Thyroid gland (tissue), 4 donors: ENCODE data around the gene CNTN1. TPM values are rescaled to one million over a fixed set of nuclear protein-coding genes. Genes with fewer than 3 reads are reported as not detected.

ENCODE experiments used
- DNase-seq, 2 donors: peaks; one replicate each; pipeline ENCODE4 v3.0.0-alpha.2; 2019
- H3K27ac ChIP-seq, 3 donors: fragments of 200-600 bp; sonication (generic); 1 replicate in 2 of 3; 2 replicates in 1 of 3; pipeline ENCODE4 v1.5.1; 2016 to 2019; ENCODE audit warnings: mild to moderate bottlenecking in 1 of 3, moderate library complexity in 1 of 3
- H3K27me3 ChIP-seq: fragments of 200-600 bp; sonication (generic); one replicate; pipeline ENCODE4 v1.5.1; 2019
- H3K36me3 ChIP-seq, 2 donors: fragments of 200-600 bp; sonication (generic); one replicate each; pipeline ENCODE4 v1.5.1; 2016 to 2019
- H3K4me1 ChIP-seq, 2 donors: fragments of 200-600 bp; sonication (generic); one replicate each; pipeline ENCODE4 v1.5.1; 2017 to 2019
- H3K4me3 ChIP-seq, 3 donors: fragments of 200-600 bp; sonication (generic); replicated peaks in 1 of 3; 1 replicate in 2 of 3; 2 replicates in 1 of 3; pipeline ENCODE4 v1.5.1; 2016; ENCODE audit warnings: mild to moderate bottlenecking in 1 of 3
- H3K9me3 ChIP-seq: fragments of 200-600 bp; sonication (generic); one replicate; pipeline ENCODE4 v1.5.1; 2017
- CTCF ChIP-seq, 6 experiments: fragments of 200-600 bp in 3 of 6; fragments of 450-650 bp in 3 of 6; sonication (generic) in 3 of 6; IDR thresholded peaks; one replicate each; pipeline ENCODE4 v1.5.1; 2016 to 2019; ENCODE audit warnings: antibody characterized with exemption in 6 of 6, mild to moderate bottlenecking in 2 of 6, inconsistent platforms in 1 of 6, moderate library complexity in 1 of 6
- POLR2A ChIP-seq, 2 donors: fragments of 450-650 bp; IDR thresholded peaks; one replicate each; pipeline ENCODE4 v1.6.1; 2017; ENCODE audit warnings: antibody characterized with exemption in 2 of 2, mild to moderate bottlenecking in 2 of 2, moderate library complexity in 1 of 2
- WGBS, 2 donors: methylation state at CpG; one replicate each; pipeline ENCODE4 v1.1.5; 2017; 5-methylcytosine and 5-hydroxymethylcytosine counted together
- intact Hi-C: fragments of 100-400 bp; cut with DNase I; formaldehyde crosslinking; loops from one replicate; pipeline ENCODE4 v1.15.1; 2023
- total RNA-seq, 4 donors: library from RNA; depleted of rRNA; stranded (reverse); fragments of >200 nt; gene quantifications; one replicate each; pipeline ENCODE4 v1.2.3, GENCODE V29; 2016

CNTN1 gene
- total RNA-seq, 4 donors from 2014 or later = 1.9 to 2.7 (median 2.0) TPM

GRCh38 chr12:41103614-41104013, 411.4 kb downstream of the CNTN1 start:
- intact Hi-C loops = no loop called here
- no peaks in the 10 kb centered on the region for H3K36me3 ChIP-seq
- no peaks in the 10 kb centered on the region for H3K4me1 ChIP-seq
- no peaks in the 10 kb centered on the region for H3K27me3 ChIP-seq
- no peak overlapping the region for H3K27ac ChIP-seq
- TF ChIP-seq CTCF (IDR thresholded peaks at IDR 0.05) (no peak), POLR2A (IDR thresholded peaks at IDR 0.05) (no peak)
- DNase-seq = no peak
- WGBS, 2 donors = 74 to 79% methylated on average over 4 of the region's 4 CpGs
- no peaks in the 10 kb centered on the region for H3K9me3 ChIP-seq
- no peak overlapping the region for H3K4me3 ChIP-seq

- H3K36me3 ChIP-seq = no peaks in the 10 kb centered on the region
- intact Hi-C loops = no loop called here
- TF ChIP-seq CTCF (IDR thresholded peaks at IDR 0.05) (no peak), POLR2A (IDR thresholded peaks at IDR 0.05) (no peak)
- H3K27ac ChIP-seq = no peak overlapping the region
- WGBS, 2 donors = 92 to 93% methylated on average over 3 of the region's 3 CpGs
- H3K9me3 ChIP-seq = no peaks in the 10 kb centered on the region
- no peak overlapping the region for H3K4me3 ChIP-seq
- H3K27me3 ChIP-seq = no peaks in the 10 kb centered on the region
- H3K4me1 ChIP-seq = no peaks in the 10 kb centered on the region
- DNase-seq = no peak
These were observed 414.1 kb downstream of the CNTN1 start for GRCh38 chr12:41106315-41106714.

DNA sequence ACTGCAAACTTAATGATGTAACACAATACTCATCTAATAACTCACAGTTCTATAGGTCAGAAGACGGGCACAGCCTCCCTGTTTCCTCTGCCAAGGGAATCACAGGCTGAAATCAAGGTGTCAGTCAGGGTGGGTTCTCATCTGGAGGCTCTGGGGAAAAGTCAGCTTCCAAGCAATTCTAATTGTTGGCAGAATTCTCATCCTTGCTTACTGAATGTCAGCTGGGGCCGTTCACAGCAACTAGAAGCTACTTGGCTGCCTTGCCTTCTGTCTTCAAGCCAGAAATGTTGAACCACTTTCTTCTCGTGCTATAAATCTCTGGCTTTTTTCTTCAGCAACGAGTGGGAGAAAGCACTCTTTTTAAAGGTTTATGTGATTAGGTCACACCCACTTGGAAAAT, 415.8 kb downstream of the CNTN1 start:
- Histone ChIP-seq H3K4me1 (no peaks in the 10 kb centered on the region), H3K27ac (no peak overlapping the region), H3K9me3 (no peaks in the 10 kb centered on the region), H3K27me3 (no peaks in the 10 kb centered on the region), H3K4me3 (no peak overlapping the region), H3K36me3 (no peaks in the 10 kb centered on the region)
- DNase-seq = no peak
- TF ChIP-seq CTCF (IDR thresholded peaks at IDR 0.05) (no peak), POLR2A (IDR thresholded peaks at IDR 0.05) (no peak)
- 46 to 50% methylated on average over 4 of the region's 4 CpGs for WGBS, 2 donors
- intact Hi-C loops = no loop called here

DNA sequence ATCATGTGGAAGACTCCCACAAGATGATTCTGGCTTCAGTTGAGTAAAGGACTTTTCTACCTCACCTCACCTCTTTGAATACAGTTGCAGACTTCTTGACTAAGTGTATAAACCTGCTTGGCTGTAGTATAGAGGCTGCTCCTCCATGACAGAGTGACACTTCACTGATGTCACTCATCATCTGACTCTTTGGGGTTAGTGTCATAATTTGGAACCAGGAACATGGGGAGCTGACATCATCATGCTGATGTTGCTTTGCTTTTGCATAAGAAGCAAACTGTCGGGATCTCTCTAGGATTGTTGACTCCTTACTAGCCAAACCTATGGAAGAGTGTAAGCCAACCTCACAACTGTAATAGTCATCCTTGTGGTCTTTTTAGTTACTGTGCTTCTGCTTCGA, 420.7 kb downstream of the CNTN1 start:
- Histone ChIP-seq H3K27me3 (no peaks in the 10 kb centered on the region), H3K36me3 (no peaks in the 10 kb centered on the region), H3K27ac (no peak overlapping the region), H3K4me3 (no peak overlapping the region), H3K9me3 (no peaks in the 10 kb centered on the region), H3K4me1 (no peaks in the 10 kb centered on the region)
- WGBS, 2 donors = 80 to 86% methylated on average over 2 of the region's 2 CpGs
- TF ChIP-seq CTCF (IDR thresholded peaks at IDR 0.05) (no peak), POLR2A (IDR thresholded peaks at IDR 0.05) (no peak)
- intact Hi-C loops = no loop called here
- no peak for DNase-seq

DNA sequence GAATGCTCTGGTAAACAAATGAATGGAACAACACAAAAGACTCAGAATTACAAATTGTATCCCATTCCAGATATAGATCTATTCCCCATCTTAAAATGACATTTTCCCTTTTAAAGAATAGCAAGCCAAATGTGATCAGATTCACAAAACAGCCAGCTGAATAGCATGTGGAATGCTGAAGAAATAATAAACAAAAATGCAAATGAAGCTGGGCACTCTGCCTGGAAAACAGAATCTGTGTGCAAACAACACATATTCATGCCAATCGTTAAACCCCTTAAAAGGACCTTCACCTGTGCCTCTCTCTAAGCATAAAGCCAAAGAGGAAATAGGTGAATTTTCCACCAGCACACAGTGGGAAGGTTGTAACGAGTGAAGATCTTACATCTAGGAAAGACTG, 428.0 kb downstream of the CNTN1 start:
- intact Hi-C loops = no loop called here
- no peak for TF ChIP-seq CTCF (IDR thresholded peaks at IDR 0.05)
- TF ChIP-seq POLR2A (IDR thresholded peaks at IDR 0.05) = no peak

More for the DNA sequence above, 428.0 kb downstream of the CNTN1 start:
- Histone ChIP-seq H3K36me3 (no peaks in the 10 kb centered on the region), H3K27ac (no peak overlapping the region), H3K27me3 (no peaks in the 10 kb centered on the region), H3K4me3 (no peak overlapping the region), H3K9me3 (no peaks in the 10 kb centered on the region), H3K4me1 (no peaks in the 10 kb centered on the region)
- WGBS, 2 donors = 79 to 82% methylated on average over 2 of the region's 2 CpGs
- no peak for DNase-seq
